NCI-H1930 (cell line): Measurements from ENCODE around the gene ICAM1.
A peak's percentile ranks its signal among the peaks of the same experiment; 100 is the strongest.
"Not testable (repeated sequence)": the region's sequence is repeated elsewhere in the genome, so short reads cannot be mapped to it uniquely, and the experiment has no call there.

Experiments
- DNase-seq, 2 experiments: peaks; one replicate each; lab custom pipeline; 2025; lab: John Stamatoyannopoulos, UW

ICAM1 gene

DNA sequence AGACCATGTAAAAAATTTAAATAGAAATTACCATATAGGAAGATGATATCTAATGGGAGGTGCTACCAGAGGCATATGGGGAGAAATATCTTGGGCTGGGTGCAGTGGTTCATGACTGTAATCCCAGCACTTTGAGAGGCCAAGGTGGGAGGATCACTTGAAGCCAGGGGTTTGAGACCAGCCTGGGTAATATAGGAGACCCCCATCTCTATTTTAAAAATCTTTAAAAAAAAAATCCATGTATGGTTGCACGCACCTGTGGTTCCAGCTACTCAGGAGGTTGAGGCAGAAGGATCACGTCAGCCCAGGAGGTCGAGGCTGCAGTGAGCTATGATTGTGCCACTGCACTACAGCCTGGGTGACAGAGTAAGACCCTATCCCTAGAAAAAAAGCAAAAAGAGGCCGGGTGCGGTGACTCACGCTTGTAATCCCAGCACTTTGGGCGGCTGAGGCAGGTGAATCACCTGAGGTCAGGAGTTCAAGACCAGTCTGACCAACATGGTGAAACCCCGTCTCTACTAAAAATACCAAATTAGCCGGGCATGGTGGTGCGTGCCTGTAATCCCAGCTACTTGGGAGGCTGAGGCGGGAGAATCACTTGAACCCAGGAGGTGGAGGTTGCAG lies 29.0 kb upstream of the ICAM1 start:
- not testable (repeated sequence) for DNase-seq

GRCh38 chr19:10243606-10244005 lies 27.3 kb upstream of the ICAM1 start:
- DNase-seq: no peak

GRCh38 chr19:10245189-10245939 lies 25.6 kb upstream of the ICAM1 start:
- DNase-seq: no peak

DNA sequence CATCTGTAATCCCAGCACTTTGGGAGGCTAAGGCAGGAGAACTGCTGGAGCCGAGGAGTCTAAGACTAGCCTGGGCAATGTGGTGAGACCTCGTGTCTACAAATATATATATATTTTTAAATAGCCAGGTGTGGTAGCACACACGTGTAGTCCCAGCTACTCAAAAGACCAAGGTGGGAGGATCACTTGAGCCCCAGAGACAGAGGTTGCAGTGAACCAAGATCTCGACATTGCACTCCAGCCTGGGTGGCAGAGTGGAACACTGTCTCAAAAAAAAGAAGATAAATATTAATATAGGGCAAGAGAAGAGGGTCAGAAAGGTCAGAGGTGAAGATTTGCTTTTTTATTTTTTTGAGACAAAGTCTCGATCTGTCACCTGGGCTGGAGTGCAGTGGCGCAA lies 24.4 kb upstream of the ICAM1 start:
- no peak for DNase-seq

- DNase-seq: peak; percentile 87 to 92
Measured at GRCh38 chr19:10251792-10252694, 18.9 kb upstream of the ICAM1 start, which contains the start of gene MRPL4. Gene MRPL4, plus strand, starts transcription at chr19:10252214. Its CDS starts 40 bp downstream, at chr19:10252254.

DNA sequence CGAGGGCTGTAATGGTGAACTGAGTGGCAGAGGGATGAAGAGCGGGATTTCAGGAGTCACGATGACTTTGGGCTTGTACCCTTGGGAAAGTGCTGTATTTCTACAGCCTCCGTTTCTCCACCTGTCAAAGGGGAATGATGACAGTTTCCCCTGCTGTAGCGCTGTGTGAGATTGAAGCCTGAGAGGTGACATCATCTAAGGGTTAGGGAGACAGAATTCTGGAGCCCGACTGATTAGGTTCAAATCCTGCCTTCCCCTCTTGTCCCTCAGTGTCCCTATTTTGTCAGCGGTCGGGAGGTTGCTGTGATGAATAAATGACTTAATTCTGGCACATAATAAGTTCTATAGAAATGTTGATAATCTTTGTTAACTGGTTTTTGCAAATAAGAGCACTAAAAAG lies 18.2 kb upstream of the ICAM1 start:
- DNase-seq: no peak

DNA sequence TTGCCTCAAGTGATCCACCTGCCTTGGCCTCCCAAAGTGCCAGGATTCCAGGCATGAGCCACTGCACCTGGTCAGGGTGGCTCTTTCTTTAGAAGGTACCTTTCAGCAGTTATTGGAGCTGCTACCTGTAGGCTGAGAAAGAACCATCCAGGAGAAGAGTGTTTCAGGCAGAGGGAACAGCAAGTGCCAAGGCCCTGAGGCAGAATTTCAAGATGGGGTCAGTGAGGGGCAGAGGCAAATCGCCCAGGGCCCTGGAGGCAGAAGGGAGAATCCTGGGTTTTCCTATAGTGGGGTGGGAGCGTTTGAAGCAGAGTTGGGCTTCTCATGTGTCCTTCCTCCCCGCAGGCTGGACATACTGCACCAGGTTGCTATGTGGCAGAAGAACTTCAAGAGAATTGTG lies 16.7 kb upstream of the ICAM1 start:
- DNase-seq: no peak

DNA sequence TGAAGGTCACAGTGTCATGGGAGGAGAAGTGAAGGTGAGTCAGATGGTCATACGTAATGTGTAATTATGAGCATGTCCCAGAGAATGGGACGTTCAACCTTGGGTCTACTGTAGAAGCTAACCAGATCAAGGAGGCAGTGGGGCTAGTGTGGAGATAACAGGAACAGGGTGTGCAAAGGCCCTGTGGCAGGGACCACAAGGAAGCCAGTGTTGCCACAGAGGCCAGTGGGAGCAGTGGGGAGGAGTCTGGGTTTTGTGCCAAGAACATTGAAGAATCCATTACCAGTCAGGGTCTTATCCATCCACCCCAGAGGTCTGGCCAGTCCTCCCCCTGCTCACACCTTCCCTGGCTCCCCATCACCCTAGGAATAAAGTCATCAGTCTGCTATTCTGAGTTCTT lies 15.6 kb upstream of the ICAM1 start:
- no peak for DNase-seq

- no peak for DNase-seq
Measured at GRCh38 chr19:10256551-10256950, 14.4 kb upstream of the ICAM1 start.

- no peak for DNase-seq
Measured at GRCh38 chr19:10256970-10257615, 13.8 kb upstream of the ICAM1 start.

DNA sequence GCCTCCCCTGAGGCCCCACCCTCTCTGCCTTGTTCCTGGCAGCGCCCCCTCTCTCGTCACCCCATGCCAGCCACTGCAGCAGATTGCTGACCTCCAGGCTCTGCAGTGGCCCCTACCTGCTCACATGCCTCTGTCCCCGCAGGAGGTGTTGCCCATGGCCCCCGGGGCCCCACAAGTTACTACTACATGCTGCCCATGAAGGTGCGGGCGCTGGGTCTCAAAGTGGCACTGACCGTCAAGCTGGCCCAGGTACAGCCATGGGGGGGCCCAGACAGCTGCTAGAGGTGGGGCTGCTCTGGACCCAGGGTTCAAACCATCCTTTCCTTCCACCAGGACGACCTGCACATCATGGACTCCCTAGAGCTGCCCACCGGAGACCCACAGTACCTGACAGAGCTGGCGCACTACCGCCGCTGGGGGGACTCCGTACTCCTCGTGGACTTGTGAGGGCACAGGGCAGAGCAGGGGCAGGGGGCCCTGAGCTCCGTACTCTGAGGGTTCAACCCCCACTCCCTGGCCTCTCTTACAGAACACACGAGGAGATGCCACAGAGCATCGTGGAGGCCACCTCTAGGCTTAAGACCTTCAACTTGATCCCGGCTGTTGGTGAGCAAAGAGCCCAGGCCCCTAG lies 12.7 kb upstream of the ICAM1 start:
- DNase-seq: no peak

DNA sequence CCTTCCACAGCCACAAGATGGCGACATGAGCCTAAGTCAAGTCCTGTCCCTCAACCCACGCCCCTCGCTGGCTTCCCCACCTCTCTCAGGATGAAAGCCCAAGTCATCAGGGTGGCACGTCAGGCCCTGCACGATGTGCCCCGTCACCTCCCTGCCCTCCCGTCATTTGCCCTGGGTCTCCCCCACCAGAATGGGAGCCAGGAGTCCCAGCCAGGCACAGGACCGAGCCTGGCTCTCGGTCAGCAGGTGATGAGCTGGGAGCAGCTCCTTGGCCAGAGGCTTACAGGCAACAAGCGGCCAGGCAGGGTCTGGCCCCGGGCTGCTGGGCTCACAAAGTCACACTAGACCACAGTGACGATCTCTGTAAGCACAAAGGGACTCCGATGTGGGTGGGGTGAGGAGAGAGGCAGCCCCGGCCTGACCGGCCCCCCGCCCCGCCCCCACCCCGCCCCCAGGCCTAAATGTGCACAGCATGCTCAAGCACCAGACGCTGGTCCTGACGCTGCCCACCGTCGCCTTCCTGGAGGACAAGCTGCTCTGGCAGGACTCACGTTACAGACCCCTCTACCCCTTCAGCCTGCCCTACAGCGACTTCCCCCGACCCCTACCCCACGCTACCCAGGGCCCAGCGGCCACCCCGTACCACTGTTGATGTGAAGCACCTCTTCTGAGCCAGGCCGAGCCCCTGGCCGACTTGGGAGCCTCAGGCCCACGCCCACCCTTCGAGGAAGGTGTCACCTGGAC lies 11.6 kb upstream of the ICAM1 start:
- DNase-seq: peak; percentile 53 to 56

- DNase-seq: no peak
Measured at GRCh38 chr19:10260141-10260584, 10.8 kb upstream of the ICAM1 start.

DNA sequence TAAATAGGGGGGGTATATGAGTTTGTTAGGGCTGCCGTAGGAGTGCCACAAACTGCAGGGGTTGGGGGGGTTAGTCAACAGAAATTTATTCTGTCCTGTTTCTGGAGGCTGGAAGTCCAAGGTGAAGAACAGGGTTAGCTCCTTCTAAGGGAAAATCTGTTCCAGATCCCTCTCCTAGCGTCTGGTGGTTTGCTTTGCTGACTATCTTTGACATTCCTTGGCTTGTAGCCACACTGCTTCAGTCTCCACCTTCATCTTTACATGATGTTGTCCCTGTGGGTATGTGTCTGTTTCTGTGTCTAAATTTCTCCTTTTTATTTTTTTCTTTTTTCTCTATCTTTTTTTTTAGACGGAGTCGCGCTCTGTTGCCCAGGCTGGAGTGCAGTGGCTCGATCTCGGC lies 8.1 kb upstream of the ICAM1 start:
- no peak for DNase-seq

- no peak for DNase-seq
Measured at GRCh38 chr19:10266706-10267105, 4.2 kb upstream of the ICAM1 start.

- DNase-seq: no peak
Measured at GRCh38 chr19:10268071-10268470, 2.8 kb upstream of the ICAM1 start.

DNA sequence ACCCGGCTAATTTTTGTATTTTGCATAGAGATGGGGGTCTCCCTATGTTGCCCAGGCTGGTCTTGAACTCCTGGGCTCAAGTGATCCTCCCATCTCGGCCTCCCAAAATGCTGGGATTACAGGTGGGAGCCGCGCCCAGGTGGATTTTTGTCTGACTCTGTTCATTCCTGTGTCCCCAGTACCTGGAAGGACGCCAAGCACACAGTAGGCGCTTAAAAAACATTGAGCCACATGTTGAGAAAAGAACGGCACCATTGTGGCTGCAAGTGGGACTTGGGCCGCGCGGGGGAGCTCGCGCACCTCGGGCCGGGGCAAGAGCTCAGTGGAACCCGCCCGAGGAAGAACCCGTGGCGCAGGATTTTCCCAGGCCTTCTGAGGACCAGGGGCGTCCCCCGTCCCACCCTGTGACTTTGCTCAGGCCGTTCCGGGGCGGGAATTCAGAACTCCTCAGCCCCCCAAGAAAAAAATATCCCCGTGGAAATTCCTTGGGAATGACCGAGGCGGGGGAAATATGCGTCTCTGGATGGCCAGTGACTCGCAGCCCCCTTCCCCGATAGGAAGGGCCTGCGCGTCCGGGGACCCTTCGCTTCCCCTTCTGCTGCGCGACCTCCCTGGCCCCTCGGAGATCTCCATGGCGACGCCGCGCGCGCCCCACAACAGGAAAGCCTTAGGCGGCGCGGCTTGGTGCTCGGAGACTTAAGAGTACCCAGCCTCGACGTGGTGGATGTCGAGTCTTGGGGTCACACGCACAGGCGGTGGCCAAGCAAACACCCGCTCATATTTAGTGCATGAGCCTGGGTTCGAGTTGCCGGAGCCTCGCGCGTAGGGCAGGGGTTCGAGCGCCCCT lies 1.4 kb upstream of the ICAM1 start:
- DNase-seq: peak in 1 of 2 experiments; percentile 35

DNA sequence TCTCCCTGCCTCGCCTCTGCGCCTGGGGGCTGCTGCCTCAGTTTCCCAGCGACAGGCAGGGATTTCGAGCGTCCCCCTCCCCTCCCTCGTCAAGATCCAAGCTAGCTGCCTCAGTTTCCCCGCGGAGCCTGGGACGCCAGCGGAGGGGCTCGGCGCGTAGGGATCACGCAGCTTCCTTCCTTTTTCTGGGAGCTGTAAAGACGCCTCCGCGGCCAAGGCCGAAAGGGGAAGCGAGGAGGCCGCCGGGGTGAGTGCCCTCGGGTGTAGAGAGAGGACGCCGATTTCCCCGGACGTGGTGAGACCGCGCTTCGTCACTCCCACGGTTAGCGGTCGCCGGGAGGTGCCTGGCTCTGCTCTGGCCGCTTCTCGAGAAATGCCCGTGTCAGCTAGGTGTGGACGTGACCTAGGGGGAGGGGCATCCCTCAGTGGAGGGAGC lies 722 bp upstream of the ICAM1 start:
- DNase-seq: no peak

DNA sequence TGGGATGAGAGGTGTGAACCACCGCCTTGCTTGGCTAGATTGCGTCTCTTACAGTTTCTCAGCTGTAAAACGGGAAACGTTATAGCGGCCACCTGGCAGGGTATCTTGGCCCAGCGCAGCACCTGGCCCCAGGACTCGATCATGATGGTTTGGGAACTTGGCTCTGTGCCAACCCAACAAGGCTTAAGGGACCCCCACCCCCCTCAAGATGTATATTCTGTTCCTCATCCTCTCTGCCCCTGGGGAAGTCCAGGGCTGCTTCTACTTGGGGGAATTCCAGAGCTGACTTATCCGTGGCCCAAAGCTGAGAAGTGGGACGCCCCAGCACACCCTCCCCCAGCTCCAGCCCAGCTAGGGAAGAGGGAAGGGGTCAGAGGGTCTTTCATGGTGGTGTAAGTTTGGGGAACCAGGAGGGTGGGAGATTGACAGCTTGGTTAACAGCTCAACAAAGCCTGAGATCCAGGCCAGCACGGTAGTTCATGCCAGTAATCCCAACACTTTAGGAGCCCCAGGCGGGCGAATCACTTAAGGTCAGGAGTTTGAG lies 695 bp downstream of the ICAM1 start:
- no peak for DNase-seq

- DNase-seq: no peak
Measured at GRCh38 chr19:10274589-10274988, 3.7 kb downstream of the ICAM1 start.
